Heart left ventricle (tissue), 13 donors: Measurements from ENCODE around the gene MAP3K3.

Source experiments
- CTCF ChIP-seq, 12 donors: fragments of 200-600 bp; sonication (generic) in 4 of 12; IDR thresholded peaks; one replicate each; pipeline versions ENCODE4 v1.5.0 to v1.8.0; 2018 to 2022; ENCODE audit warnings: antibody characterized with exemption in 12 of 12, mild to moderate bottlenecking in 5 of 12
- POLR2A ChIP-seq, 2 donors: fragments of 450-650 bp; IDR thresholded peaks; one replicate each; pipeline ENCODE4 v1.6.1; 2017; ENCODE audit warnings: antibody characterized with exemption in 2 of 2, mild to moderate bottlenecking in 2 of 2, moderate library complexity in 2 of 2
- donor health status: ischemic (EF 13 %, LVEDD 7.1; RV severe dilation, severe dysfunction).
- donor health status: DM: no; HTN: yes; CAD: no.
- donor health status: DM: no; HTN: no; CAD: no.
- donor health status: ischemic (EF 25% LVEDD 6.9; RV normal size, moderate dysfunction).
- donor health status: ischemic (EF 25% LVEDD 5.7; RV mildly dilated, moderate dysfunction).
- donor health status: ischemic (EF 35%, LVEDD 5.7; RV mildly dilated, moderate dysfunction).
- donor health status: nonischemic (EF 11% LVEDD 7.7; RV severe dilation, severe dysfunction).
- donor health status: DM: yes; HTN: yes; CAD: no.
- donor health status: PGD.
- donor health status: ischemic (EF 29% LVEDD 5.4; RV normal size, mild dysfunction).
- donor health status: nonischemic (EF 23%, LVEDD 6.1; RV moderate dilation, normal function).

- TF ChIP-seq CTCF (IDR thresholded peaks at IDR 0.05) (no peak), POLR2A (IDR thresholded peaks at IDR 0.05) (no peak)
Observed at GRCh38 chr17:63704836-63705235, 82.6 kb downstream of the MAP3K3 start.
